Measurements from ENCODE around the gene PPARGC1A.

Gene PPARGC1A

DNA sequence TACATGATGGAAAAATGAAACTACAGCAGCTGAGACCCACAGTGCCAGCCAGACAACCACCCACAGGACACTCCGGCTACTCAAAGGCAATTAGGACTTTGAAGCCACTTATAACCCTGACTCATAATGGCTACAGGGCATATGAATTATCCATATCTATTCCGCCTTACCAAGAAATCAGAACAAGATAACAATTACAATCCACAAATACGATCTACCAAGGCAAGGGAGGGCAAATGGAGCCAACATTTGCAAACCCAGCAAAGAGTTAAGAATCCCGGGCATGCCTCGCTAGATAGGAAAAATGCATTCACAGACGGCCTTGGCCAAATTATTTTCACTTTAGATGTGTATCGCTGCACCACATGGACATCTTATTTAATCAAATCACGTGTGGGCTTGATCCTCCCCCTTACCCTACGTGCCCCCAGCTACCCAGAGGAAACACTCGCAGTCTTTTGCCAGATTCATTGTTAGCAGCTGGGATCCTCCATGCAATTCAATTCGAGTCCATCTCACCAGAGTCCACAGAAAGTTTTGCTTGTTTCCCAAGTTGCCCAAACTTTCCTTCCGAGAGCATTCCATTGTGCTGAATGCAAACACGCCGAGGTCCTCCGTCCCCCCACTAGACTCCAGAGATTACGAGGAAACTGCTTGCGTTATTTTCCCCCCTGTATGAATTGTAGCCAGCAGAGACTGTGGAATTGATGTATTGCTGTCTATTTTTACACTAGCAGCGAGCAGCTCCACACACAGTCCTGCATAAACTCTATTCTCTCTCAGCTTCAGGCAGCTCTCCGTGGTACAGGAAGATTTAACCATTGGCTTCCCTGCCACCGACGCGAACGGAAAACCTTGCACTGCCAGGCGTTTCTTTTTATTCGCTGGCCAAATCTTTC, 1.2 kb downstream of the PPARGC1A start:
- FAIRE-seq (no peak), DNase-seq (ENCODE audit: insufficient read length) (no peak)

DNA sequence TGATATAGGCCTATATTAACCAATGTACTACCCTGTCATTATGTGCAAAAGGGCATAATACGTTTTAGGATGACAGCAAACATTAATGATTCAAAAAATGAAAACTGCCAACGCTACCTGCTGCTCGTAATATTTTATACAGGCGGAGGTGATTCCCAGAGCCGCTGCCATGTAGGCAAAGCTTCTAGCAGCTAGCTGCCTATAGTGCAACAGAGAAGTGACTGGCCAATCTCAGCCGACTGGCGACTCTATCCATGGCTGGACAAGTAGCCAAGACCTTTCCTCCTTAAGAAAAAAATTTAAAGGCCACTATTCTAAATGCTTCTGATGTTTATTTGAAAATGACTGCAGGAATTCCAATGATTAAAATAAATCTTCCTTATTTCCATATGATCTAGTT, 1.9 kb downstream of the PPARGC1A start:
- no peak for DNase-seq (ENCODE audit: insufficient read length)
- TF ChIP-seq POLR2A (IDR thresholded peaks at IDR 0.05; ENCODE audit: low read depth, low read length) (no peak), POLR2AphosphoS5 (IDR thresholded peaks at IDR 0.05; ENCODE audit: low read depth, low read length) (no peak), TAF1 (IDR thresholded peaks at IDR 0.05; ENCODE audit: borderline replicate concordance, low read depth, low read length) (no peak)
- no peak for FAIRE-seq

More for the DNA sequence above, 1.2 kb downstream of the PPARGC1A start:
- TF ChIP-seq POLR2AphosphoS5 (IDR thresholded peaks at IDR 0.05; ENCODE audit: low read depth, low read length) (no peak), POLR2A (IDR thresholded peaks at IDR 0.05; ENCODE audit: low read depth, low read length) (no peak), TAF1 (IDR thresholded peaks at IDR 0.05; ENCODE audit: borderline replicate concordance, low read depth, low read length) (no peak)

DNA sequence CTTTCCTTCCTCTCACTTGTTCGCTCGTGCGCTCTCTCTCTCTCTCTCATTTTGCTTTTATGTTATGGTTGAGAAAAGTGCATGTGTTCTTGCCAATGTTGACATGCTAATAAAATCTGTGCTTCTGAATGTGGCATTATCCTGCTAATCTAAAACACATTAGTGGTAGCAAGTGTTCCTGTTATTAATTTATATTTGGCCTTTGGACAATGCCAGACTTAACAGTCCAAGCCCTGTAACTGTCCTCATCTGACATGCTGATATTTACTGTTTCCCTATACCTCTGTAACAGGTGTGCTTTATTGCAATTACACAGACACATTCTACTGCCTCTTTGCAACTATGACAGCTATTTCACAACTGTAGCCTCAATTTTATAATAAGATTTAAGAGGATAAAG, 2.7 kb downstream of the PPARGC1A start:
- FAIRE-seq (no peak), DNase-seq (ENCODE audit: insufficient read length) (no peak)
- TF ChIP-seq POLR2AphosphoS5 (IDR thresholded peaks at IDR 0.05; ENCODE audit: low read depth, low read length): no peak
- no peak for TF ChIP-seq TAF1 (IDR thresholded peaks at IDR 0.05; ENCODE audit: borderline replicate concordance, low read depth, low read length)
- no peak for TF ChIP-seq POLR2A (IDR thresholded peaks at IDR 0.05; ENCODE audit: low read depth, low read length)

DNA sequence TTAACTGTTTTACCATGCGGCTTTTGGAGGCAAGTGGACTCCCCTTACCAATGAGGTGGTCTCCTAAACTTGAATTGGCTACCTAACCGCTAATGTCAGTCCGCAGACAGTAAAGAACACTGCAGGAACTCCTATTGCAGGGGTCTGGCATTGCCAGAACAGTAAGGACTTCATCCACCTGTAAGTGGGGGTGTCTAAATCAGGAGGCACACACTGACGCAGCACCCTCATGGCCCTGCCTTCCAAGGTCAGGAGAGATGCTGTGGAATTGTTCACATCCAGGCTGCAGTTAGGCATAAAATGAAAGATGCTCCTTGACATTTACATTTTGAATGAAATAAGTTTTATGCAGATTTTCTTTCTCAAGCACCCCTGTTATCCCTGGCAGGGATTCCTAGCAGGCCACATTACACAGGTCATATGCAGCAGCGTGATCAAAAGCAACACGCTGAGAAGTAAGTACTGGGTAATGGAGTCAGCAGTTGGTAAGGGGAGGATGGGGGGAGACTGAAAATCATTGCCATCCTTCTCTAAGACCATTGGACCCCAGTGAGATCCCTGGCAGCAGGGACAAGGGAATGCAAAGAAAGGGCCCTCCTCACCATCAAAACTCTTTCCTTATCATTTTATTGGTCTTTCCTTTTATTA, 3.8 kb downstream of the PPARGC1A start:
- DNase-seq (ENCODE audit: insufficient read length) (no peak), FAIRE-seq (no peak)
- TF ChIP-seq POLR2A (IDR thresholded peaks at IDR 0.05; ENCODE audit: low read depth, low read length): no peak
- no peak for TF ChIP-seq POLR2AphosphoS5 (IDR thresholded peaks at IDR 0.05; ENCODE audit: low read depth, low read length)

DNA sequence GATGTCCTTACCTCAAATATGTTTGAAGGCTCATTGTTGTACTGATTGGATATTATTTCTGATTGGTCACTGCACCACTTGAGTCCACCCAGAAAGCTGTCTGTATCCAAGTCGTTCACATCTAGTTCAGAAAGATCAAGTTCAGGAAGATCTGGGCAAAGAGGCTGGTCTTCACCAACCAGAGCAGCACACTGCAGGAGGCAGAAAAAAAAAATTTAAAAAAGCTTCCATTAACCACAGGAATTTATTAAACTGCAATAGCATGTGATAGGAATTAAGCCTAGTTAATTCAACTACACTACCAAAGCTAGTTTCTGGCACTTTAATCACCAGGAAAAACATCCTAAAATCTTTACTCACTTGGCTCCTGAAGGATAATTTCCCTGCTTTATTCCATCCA, 5.1 kb downstream of the PPARGC1A start:
- DNase-seq (ENCODE audit: insufficient read length) (no peak), FAIRE-seq (no peak)
- TF ChIP-seq POLR2A (IDR thresholded peaks at IDR 0.05; ENCODE audit: low read depth, low read length) (no peak), POLR2AphosphoS5 (IDR thresholded peaks at IDR 0.05; ENCODE audit: low read depth, low read length) (no peak), TAF1 (IDR thresholded peaks at IDR 0.05; ENCODE audit: borderline replicate concordance, low read depth, low read length) (no peak)

DNA sequence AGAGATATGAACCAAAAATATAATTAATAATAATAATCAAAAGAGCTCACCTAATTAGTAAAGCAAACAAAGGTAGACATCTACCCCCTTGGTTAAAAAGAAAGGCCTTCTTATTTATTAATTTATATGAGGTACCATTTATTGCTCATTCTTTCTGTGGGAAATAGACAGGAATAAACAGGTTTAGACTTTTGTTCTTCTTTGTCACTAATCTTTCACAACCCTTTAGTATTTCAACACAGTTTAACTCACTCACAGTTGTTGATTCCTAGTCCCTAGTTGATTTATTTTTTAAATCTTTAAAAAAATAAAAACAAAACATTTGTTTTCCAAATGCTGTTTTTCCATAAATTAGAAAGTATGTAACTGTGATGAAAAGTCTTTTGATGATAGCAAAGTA, 5.6 kb downstream of the PPARGC1A start:
- FAIRE-seq: no peak
- DNase-seq (ENCODE audit: insufficient read length): no peak
- no peak for TF ChIP-seq POLR2A (IDR thresholded peaks at IDR 0.05; ENCODE audit: low read depth, low read length)
- no peak for TF ChIP-seq POLR2AphosphoS5 (IDR thresholded peaks at IDR 0.05; ENCODE audit: low read depth, low read length)
- no peak for TF ChIP-seq TAF1 (IDR thresholded peaks at IDR 0.05; ENCODE audit: borderline replicate concordance, low read depth, low read length)

DNA sequence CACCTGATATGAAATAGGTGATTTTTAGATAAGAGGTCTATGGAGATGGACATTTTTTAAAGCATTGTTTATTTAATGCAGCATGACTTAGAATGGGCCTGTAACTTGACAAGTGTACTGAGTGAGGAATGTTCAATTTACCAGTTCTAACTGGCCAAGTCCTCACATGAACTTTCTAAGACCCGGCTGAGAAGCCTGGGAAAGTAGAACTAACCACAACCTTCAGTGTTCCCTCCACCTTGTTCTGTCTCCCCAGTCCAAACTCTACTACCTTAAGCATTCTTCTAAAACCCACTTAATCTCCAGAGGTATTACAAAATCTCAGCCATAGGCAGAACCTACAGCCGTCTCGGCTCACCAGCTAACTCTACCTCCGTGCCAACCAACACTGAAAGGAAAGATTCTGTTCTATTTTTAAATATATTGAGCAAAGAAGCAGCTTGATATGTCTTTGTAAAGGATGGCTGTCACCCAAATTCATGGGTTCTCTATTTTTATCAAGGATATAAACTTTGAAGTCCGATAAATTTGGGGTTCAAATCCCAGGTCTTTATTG, 6.8 kb downstream of the PPARGC1A start:
- no peak for DNase-seq (ENCODE audit: insufficient read length)
- TF ChIP-seq POLR2AphosphoS5 (IDR thresholded peaks at IDR 0.05; ENCODE audit: low read depth, low read length) (no peak), POLR2A (IDR thresholded peaks at IDR 0.05; ENCODE audit: low read depth, low read length) (no peak), TAF1 (IDR thresholded peaks at IDR 0.05; ENCODE audit: borderline replicate concordance, low read depth, low read length) (no peak)
- FAIRE-seq: no peak

DNA sequence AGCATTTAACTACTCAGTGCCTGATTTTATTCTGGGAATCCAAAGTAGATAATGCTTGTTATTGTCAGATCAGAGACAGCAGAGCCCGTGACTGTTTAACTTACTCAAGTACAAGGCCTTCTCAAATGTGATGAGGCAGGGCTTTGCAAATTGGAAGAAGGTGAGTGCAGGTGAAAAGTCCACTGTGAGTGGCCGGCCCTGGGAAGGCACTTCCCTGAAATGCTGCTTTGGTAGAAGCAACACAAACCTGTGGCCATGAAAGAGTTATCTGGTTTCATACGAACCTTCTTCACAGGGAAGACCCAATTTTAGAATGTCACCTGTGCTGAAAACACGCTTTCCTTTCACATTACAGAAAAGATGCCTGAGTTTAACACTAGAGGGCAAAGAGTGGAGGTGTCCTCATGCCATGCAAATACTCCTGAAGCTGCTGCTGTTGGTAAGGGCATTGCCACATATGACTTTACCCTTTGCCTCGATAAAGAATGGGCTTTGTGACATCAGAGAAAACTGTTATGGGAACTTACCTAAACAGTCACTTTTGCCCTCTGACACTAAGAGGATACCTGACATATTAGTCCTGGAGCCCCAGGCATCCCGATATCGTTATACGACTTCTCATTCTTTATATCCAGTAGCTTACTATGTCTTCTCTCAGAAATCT, 8.0 kb downstream of the PPARGC1A start:
- TF ChIP-seq POLR2AphosphoS5 (IDR thresholded peaks at IDR 0.05; ENCODE audit: low read depth, low read length) (no peak), POLR2A (IDR thresholded peaks at IDR 0.05; ENCODE audit: low read depth, low read length) (no peak), TAF1 (IDR thresholded peaks at IDR 0.05; ENCODE audit: borderline replicate concordance, low read depth, low read length) (no peak)
- FAIRE-seq (no peak), DNase-seq (ENCODE audit: insufficient read length) (no peak)

DNA sequence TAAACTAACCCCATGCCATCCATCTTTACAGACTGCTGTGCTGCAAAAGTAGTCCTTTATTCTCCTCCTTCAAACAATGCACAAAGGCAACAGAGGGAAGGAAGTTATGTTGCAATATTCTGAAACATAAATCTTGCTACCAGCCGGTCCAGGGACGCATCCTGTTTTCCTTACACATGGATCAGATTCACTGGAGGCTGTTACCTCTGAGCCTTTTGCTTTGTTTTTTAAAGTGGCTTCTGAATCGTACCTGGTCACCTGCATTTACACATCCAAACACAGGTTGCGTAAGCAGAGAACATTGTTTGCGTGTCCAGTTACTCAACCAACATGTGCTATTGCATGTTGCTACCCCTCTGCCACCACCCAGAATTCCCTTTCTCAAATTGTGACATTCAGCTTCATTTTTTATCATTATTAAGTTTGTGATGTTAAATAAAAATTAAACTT, 8.8 kb downstream of the PPARGC1A start:
- no peak for FAIRE-seq
- TF ChIP-seq POLR2A (IDR thresholded peaks at IDR 0.05; ENCODE audit: low read depth, low read length): no peak
- no peak for TF ChIP-seq TAF1 (IDR thresholded peaks at IDR 0.05; ENCODE audit: borderline replicate concordance, low read depth, low read length)
- no peak for TF ChIP-seq POLR2AphosphoS5 (IDR thresholded peaks at IDR 0.05; ENCODE audit: low read depth, low read length)
- no peak for DNase-seq (ENCODE audit: insufficient read length)

DNA sequence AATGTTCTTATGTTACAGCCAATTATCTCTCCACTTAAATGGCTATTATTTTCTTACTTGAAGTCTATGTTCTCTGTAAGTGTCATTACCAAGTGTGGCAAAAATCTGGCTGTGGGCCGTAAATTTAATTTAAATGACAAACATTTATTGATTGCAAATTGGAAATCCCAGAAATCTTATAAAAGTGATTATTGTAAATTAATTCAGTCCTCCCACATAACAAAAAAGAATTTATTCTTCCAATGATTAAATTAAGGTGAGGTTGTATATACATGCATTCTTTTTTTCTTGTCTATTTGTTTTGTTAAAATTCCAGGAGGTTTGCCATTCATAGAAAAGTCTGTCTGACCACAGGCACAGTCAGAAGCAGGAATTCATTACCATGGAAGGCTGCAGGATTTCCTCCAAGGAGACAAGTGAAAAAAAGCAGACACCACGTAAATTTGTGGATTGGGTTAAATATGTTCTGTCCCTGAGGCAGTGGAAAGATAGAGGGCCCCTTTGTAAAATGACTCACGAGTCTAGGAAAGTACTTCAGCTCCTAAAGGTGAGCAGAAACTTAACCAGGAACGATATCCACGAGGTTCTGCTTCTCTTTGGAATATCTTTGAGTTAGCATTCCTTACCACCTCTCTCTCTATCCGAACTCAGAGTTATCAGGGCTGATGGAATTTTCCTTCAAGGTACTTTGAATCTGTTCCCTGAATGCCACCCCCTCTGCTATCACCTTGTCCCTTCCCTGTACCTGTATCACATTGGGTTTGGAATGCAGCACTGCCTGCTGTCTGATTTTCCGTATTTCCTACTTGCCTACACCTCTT, 10.7 kb downstream of the PPARGC1A start:
- no peak for FAIRE-seq
- no peak for DNase-seq (ENCODE audit: insufficient read length)

More for the DNA sequence above, 10.7 kb downstream of the PPARGC1A start:
- no peak for TF ChIP-seq POLR2AphosphoS5 (IDR thresholded peaks at IDR 0.05; ENCODE audit: low read depth, low read length)
- TF ChIP-seq POLR2A (IDR thresholded peaks at IDR 0.05; ENCODE audit: low read depth, low read length): no peak
- TF ChIP-seq TAF1 (IDR thresholded peaks at IDR 0.05; ENCODE audit: borderline replicate concordance, low read depth, low read length): no peak
